SK-N-SH (cell line): ENCODE data around the gene SMIM10L2A. TPM values are rescaled to one million over a fixed set of nuclear protein-coding genes. Genes with fewer than 3 reads are reported as not detected.

Experiments used
- CTCF ChIA-PET: fragments of 300-600, 350-600 bp; formaldehyde crosslinking; extraction: SDS; loops from one replicate; lab custom pipeline; 2021; lab: Yijun Ruan, JAX
- POLR2A ChIA-PET: fragments of 350-600 bp; sonication (Branson Sonifier 250); formaldehyde crosslinking; extraction: SDS; loops from one replicate; lab custom pipeline; 2020; ENCODE audit warnings: antibody characterized with exemption, inconsistent platforms; lab: Yijun Ruan, JAX
- DNase-seq: peaks from one replicate; pipeline ENCODE4 v3.0.0; 2012
- H2AFZ ChIP-seq: fragments of 200-600 bp; sonication (generic); 2 replicates; pipeline ENCODE4 v1.8.1; 2016; ENCODE audit warnings: antibody characterized with exemption, mild to moderate bottlenecking, low read depth
- H3F3A ChIP-seq: fragments of 200-600 bp; sonication (generic); replicated peaks from 2 replicates; pipeline ENCODE3; 2016; ENCODE audit warnings: antibody characterized with exemption, mild to moderate bottlenecking; ENCODE audit not compliant: insufficient read depth
- H3K27ac ChIP-seq, 2 experiments: fragments of 200-500 bp in 1 of 2; fragments of 200-600 bp in 1 of 2; sonication (Bioruptor generic) in 1 of 2; sonication (generic), shearing (Covaris generic) in 1 of 2; 2 replicates each; pipeline versions ENCODE4 v1.5.1 to v1.6.1; 2014 to 2016; ENCODE audit warnings: low read depth in 2 of 2, inconsistent platforms in 1 of 2, low read length in 1 of 2, mild to moderate bottlenecking in 1 of 2, mixed read lengths in 1 of 2
- H3K27me3 ChIP-seq: fragments of 200-600 bp; sonication (generic), shearing (Covaris generic); 2 replicates; pipeline ENCODE4 v1.6.1; 2016; ENCODE audit warnings: mixed run types; ENCODE audit not compliant: insufficient read depth
- H3K36me3 ChIP-seq, 2 experiments: fragments of 200-500 bp in 1 of 2; fragments of 200-600 bp in 1 of 2; sonication (Bioruptor generic) in 1 of 2; sonication (generic) in 1 of 2; replicated peaks in 1 of 2; 2 replicates each; pipeline versions ENCODE3 to v1.5.1; 2014 to 2016; ENCODE audit warnings: low read length in 1 of 2, mild to moderate bottlenecking in 1 of 2; ENCODE audit not compliant: insufficient read depth in 2 of 2, control insufficient read depth in 1 of 2
- H3K4me1 ChIP-seq, 2 experiments: fragments of 200-500 bp in 1 of 2; fragments of 200-600 bp in 1 of 2; sonication (Bioruptor generic) in 1 of 2; sonication (generic), shearing (Covaris generic) in 1 of 2; 2 replicates each; pipeline versions ENCODE4 v1.5.1 to v1.6.1; 2014 to 2016; ENCODE audit warnings: low read depth in 1 of 2, low read length in 1 of 2, mixed run types in 1 of 2; ENCODE audit not compliant: insufficient read depth in 2 of 2, control insufficient read depth in 1 of 2
- H3K4me2 ChIP-seq: fragments of 200-600 bp; sonication (generic), shearing (Covaris generic); 2 replicates; pipeline ENCODE4 v1.6.1; 2017; ENCODE audit warnings: mixed run types
- H3K4me3 ChIP-seq, 2 experiments: fragments of 200-500 bp in 1 of 2; fragments of 200-600 bp in 1 of 2; sonication (Bioruptor generic) in 1 of 2; sonication (generic), shearing (Covaris generic) in 1 of 2; 2 replicates each; pipeline versions ENCODE4 v1.5.1 to v1.8.1; 2014 to 2016; ENCODE audit warnings: low read depth in 2 of 2, inconsistent platforms in 1 of 2, low read length in 1 of 2, mild to moderate bottlenecking in 1 of 2, mixed read lengths in 1 of 2, moderate library complexity in 1 of 2
- H3K79me2 ChIP-seq: fragments of 200-600 bp; sonication (generic); 2 replicates; pipeline ENCODE4 v1.8.1; 2017; ENCODE audit warnings: mild to moderate bottlenecking; ENCODE audit not compliant: insufficient read depth
- H3K9ac ChIP-seq: fragments of 200-600 bp; sonication (generic); 2 replicates; pipeline ENCODE4 v1.6.1; 2017; ENCODE audit warnings: mixed run types
- H3K9me2 ChIP-seq: fragments of 200-600 bp; sonication (generic); 2 replicates; pipeline ENCODE4 v1.6.1; 2017; ENCODE audit warnings: mixed run types
- H3K9me3 ChIP-seq: fragments of 200-600 bp; sonication (generic); 2 replicates; pipeline ENCODE4 v1.6.1; 2017; ENCODE audit warnings: mixed run types, mild to moderate bottlenecking, moderate library complexity
- H4K20me1 ChIP-seq: fragments of 200-600 bp; sonication (generic); 2 replicates; pipeline ENCODE4 v1.6.1; 2017; ENCODE audit warnings: mild to moderate bottlenecking, mixed run types; ENCODE audit not compliant: insufficient read depth
- ELF1 ChIP-seq: IDR thresholded peaks from 2 replicates; pipeline ENCODE4 v1.4.0; 2012
- FOXJ3 ChIP-seq: sonication (generic); formaldehyde crosslinking; IDR thresholded peaks from 2 replicates; pipeline ENCODE4 v1.5.1; 2020; ENCODE audit warnings: mild to moderate bottlenecking, missing genetic modification reagents
- GABPA ChIP-seq: IDR thresholded peaks from 2 replicates; pipeline ENCODE4 v1.4.0; 2012; ENCODE audit warnings: low read depth, mild to moderate bottlenecking
- GATA2 ChIP-seq: sonication (generic); formaldehyde crosslinking; IDR thresholded peaks from 2 replicates; pipeline ENCODE4 v1.5.0; 2020; ENCODE audit warnings: mild to moderate bottlenecking, missing genetic modification reagents
- JUND ChIP-seq: IDR thresholded peaks from 2 replicates; pipeline ENCODE4 v1.4.0; 2012
- NFIC ChIP-seq: IDR thresholded peaks from 2 replicates; pipeline ENCODE4 v1.4.0; 2012; ENCODE audit warnings: borderline replicate concordance
- POLR2AphosphoS5 ChIP-seq: IDR thresholded peaks from 2 replicates; pipeline ENCODE4 v1.6.1; 2012; ENCODE audit warnings: low read depth, low read length
- RFX5 ChIP-seq: IDR thresholded peaks from 2 replicates; pipeline ENCODE4 v1.6.1; 2012; ENCODE audit warnings: mild to moderate bottlenecking, improper control_type of control experiment, low read length
- RXRA ChIP-seq: IDR thresholded peaks from 2 replicates; pipeline ENCODE4 v1.4.0; 2012; ENCODE audit warnings: low read depth, mild to moderate bottlenecking, borderline replicate concordance
- SIN3A ChIP-seq: IDR thresholded peaks from 2 replicates; pipeline ENCODE4 v1.6.1; 2012; ENCODE audit warnings: low read depth, mild to moderate bottlenecking, low read length, moderate library complexity, borderline replicate concordance
- TCF12 ChIP-seq: IDR thresholded peaks from 2 replicates; pipeline ENCODE4 v1.4.0; 2012
- TEAD4 ChIP-seq: IDR thresholded peaks from 2 replicates; pipeline ENCODE4 v1.4.0; 2012; ENCODE audit warnings: mild to moderate bottlenecking, borderline replicate concordance; ENCODE audit not compliant: insufficient read depth
- USF2 ChIP-seq: fragments of 150-350 bp; IDR thresholded peaks from 2 replicates; pipeline ENCODE4 v1.6.1; 2017; ENCODE audit warnings: antibody characterized with exemption, low read length, low read depth, borderline replicate concordance
- WGBS: methylation state at CpG from one replicate; pipeline ENCODE4 v1.1.6; 2017; ENCODE audit warnings: low lambda C conversion rate; 5-methylcytosine and 5-hydroxymethylcytosine counted together
- polyA plus RNA-seq, 3 experiments: library from polyadenylated mRNA; depleted of rRNA; stranded (reverse); fragments of >200 nt; gene quantifications; 2 replicates each; pipeline ENCODE4 v1.2.3, GENCODE V29; 2012
- TF ChIP-seq, protein P1 (sequence below): IDR thresholded peaks from 2 replicates; pipeline ENCODE4; 2012
- TF ChIP-seq, protein P2 (sequence below): IDR thresholded peaks from 2 replicates; pipeline ENCODE4 v1.4.0; 2012; ENCODE audit warnings: low read depth
- TF ChIP-seq, protein P3 (sequence below): IDR thresholded peaks from 2 replicates; pipeline ENCODE4 v1.6.1; 2012; ENCODE audit warnings: mild to moderate bottlenecking, low read depth, low read length, moderate library complexity

Gene SMIM10L2A
- polyA plus RNA-seq, 1 of the 3 experiments (the other 2 are of a cell fraction) = 0.15 TPM

DNA sequence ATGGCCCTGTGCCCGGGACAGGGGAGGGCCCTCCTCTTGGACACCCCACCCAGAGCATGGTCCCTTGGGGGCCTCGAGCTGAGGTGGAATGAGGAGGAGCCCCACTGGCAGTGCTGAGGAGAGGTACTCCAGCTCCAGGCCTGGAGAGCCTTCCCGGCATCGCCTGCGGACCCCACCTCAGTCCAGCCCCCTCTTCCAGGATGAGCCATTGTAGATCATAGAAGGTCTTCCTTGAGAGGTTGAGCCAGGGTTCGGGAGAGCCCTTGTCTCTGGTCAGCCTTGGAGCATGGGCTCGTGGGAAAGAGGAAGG lies 16.9 kb downstream of the SMIM10L2A start:
- H3K4me1 ChIP-seq = no peaks in the 10 kb centered on the region
- H3K27ac ChIP-seq = no peak overlapping the region
- H3K9ac ChIP-seq = no peak overlapping the region
- WGBS = 10% methylated on average over 4 of the region's 7 CpGs
- TF ChIP-seq ELF1 (no peak), GABPA (no peak), SIN3A (no peak)
- TF ChIP-seq, protein P1, sequence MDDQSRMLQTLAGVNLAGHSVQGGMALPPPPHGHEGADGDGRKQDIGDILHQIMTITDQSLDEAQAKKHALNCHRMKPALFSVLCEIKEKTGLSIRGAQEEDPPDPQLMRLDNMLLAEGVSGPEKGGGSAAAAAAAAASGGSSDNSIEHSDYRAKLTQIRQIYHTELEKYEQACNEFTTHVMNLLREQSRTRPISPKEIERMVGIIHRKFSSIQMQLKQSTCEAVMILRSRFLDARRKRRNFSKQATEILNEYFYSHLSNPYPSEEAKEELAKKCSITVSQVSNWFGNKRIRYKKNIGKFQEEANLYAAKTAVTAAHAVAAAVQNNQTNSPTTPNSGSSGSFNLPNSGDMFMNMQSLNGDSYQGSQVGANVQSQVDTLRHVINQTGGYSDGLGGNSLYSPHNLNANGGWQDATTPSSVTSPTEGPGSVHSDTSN = no peak
- H2AFZ ChIP-seq = no peak overlapping the region
- ChIA-PET POLR2A (no interaction called here), CTCF (no interaction called here)
- no peaks in the 10 kb centered on the region for H4K20me1 ChIP-seq
- H3K79me2 ChIP-seq = no peaks in the 10 kb centered on the region
- H3K36me3 ChIP-seq = no peaks in the 10 kb centered on the region
- no peak overlapping the region for H3K4me2 ChIP-seq
- no peaks in the 10 kb centered on the region for H3F3A ChIP-seq
- 0 out of 2 replicates have a peak, but pooled peaks cover 6% of the 10 kb centered on the region for H3K27me3 ChIP-seq
- no peak for DNase-seq
- H3K9me3 ChIP-seq = no peaks in the 10 kb centered on the region
- no peaks in the 10 kb centered on the region for H3K9me2 ChIP-seq
- no peak overlapping the region for H3K4me3 ChIP-seq

DNA sequence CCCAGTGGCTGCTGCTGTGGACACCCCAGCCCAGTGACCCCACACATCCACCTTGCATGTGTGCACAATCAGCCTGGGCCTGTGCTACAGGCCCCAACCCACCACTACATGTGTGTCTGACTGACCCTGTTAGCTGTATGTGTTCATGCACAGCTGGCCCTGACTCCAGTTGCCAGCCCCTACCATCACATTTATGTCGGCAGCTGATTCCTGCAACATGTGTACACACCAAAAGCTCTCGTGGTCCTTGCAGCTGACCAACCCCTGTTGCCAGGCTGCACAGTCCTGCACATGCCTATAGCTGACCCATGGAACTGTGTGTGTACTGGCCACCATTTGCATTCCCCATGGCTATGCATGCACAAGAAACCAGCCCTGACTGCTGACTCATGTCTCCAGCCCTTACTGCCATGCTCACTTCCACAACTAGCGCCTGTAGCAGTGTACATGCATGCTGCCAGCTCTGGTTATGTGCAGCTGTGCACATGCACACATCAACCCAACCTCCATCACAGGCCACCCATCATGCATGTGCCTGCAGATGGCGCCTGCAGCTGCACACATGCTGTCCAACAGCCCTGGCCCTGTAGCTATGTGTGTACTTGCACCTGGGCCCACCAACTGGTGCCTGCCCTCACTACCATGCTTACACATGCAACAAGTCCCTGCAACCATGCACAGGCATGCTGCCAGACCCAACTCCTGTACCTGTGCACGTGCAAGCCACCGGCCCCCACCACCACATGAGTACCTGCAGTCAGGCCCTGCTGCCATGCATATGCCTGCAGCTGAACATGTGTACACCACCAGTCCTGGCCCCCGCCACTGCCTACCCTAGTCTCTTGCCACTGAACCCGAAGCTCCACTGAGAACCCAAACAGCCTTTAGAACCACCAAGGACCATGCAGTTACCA lies 28.1 kb downstream of the SMIM10L2A start:
- no peaks in the 10 kb centered on the region for H3K4me1 ChIP-seq
- no peak for DNase-seq
- no peak overlapping the region for H3K9ac ChIP-seq
- H3K4me2 ChIP-seq = no peak overlapping the region
- CTCF ChIA-PET = interaction anchor here (1.1 kb wide), 1 partner anchor 11 kb away, joined by 3 read pairs; no protein-coding TSS in a partner anchor
- no peaks in the 10 kb centered on the region for H3K9me2 ChIP-seq
- no peak overlapping the region for H3K27ac ChIP-seq
- no peaks in the 10 kb centered on the region for H3K9me3 ChIP-seq
- no peaks in the 10 kb centered on the region for H3F3A ChIP-seq
- H3K27me3 ChIP-seq = no peaks in the 10 kb centered on the region
- H3K4me3 ChIP-seq = no peak overlapping the region
- TF ChIP-seq RXRA = no peak
- no peak for TF ChIP-seq SIN3A
- TF ChIP-seq RFX5 = no peak
- TF ChIP-seq, protein P2, sequence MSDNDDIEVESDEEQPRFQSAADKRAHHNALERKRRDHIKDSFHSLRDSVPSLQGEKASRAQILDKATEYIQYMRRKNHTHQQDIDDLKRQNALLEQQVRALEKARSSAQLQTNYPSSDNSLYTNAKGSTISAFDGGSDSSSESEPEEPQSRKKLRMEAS = no peak
- no peak for TF ChIP-seq JUND
- TF ChIP-seq GABPA = no peak
- TF ChIP-seq TEAD4 = no peak
- H2AFZ ChIP-seq = no peak overlapping the region
- WGBS = 4% methylated on average over 4 of the region's 8 CpGs
- no peaks in the 10 kb centered on the region for H4K20me1 ChIP-seq
- POLR2A ChIA-PET = no interaction called here
- no peaks in the 10 kb centered on the region for H3K36me3 ChIP-seq
- H3K79me2 ChIP-seq = no peaks in the 10 kb centered on the region

GRCh38 chrX:135453381-135453780 lies 31.6 kb downstream of the SMIM10L2A start:
- no peaks in the 10 kb centered on the region for H3F3A ChIP-seq
- no peak overlapping the region for H3K4me3 ChIP-seq
- H3K9me3 ChIP-seq = peaks cover 12% of the 10 kb centered on the region; the same call in 1 of the 2 replicates
- no peaks in the 10 kb centered on the region for H3K36me3 ChIP-seq
- no peaks in the 10 kb centered on the region for H3K9me2 ChIP-seq
- no peak overlapping the region for H3K9ac ChIP-seq
- H3K4me1 ChIP-seq = no peaks in the 10 kb centered on the region
- no peak overlapping the region for H3K27ac ChIP-seq
- 15% methylated on average over 3 of the region's 3 CpGs for WGBS
- H4K20me1 ChIP-seq = no peaks in the 10 kb centered on the region
- ChIA-PET CTCF (interaction anchor here (1.0 kb wide), 1 partner anchor 27 kb away, joined by 4 read pairs; no protein-coding TSS in a partner anchor), POLR2A (no interaction called here)
- no peaks in the 10 kb centered on the region for H3K27me3 ChIP-seq
- no peak overlapping the region for H3K4me2 ChIP-seq
- no peaks in the 10 kb centered on the region for H3K79me2 ChIP-seq
- DNase-seq = no peak
- H2AFZ ChIP-seq = no peak overlapping the region
- no peak for TF ChIP-seq TCF12
- no peak for TF ChIP-seq FOXJ3 (CRISPR knock-in tag)
- no peak for TF ChIP-seq POLR2AphosphoS5
- no peak for TF ChIP-seq GATA2 (CRISPR knock-in tag)
- TF ChIP-seq NFIC = no peak
- TF ChIP-seq, protein P3, sequence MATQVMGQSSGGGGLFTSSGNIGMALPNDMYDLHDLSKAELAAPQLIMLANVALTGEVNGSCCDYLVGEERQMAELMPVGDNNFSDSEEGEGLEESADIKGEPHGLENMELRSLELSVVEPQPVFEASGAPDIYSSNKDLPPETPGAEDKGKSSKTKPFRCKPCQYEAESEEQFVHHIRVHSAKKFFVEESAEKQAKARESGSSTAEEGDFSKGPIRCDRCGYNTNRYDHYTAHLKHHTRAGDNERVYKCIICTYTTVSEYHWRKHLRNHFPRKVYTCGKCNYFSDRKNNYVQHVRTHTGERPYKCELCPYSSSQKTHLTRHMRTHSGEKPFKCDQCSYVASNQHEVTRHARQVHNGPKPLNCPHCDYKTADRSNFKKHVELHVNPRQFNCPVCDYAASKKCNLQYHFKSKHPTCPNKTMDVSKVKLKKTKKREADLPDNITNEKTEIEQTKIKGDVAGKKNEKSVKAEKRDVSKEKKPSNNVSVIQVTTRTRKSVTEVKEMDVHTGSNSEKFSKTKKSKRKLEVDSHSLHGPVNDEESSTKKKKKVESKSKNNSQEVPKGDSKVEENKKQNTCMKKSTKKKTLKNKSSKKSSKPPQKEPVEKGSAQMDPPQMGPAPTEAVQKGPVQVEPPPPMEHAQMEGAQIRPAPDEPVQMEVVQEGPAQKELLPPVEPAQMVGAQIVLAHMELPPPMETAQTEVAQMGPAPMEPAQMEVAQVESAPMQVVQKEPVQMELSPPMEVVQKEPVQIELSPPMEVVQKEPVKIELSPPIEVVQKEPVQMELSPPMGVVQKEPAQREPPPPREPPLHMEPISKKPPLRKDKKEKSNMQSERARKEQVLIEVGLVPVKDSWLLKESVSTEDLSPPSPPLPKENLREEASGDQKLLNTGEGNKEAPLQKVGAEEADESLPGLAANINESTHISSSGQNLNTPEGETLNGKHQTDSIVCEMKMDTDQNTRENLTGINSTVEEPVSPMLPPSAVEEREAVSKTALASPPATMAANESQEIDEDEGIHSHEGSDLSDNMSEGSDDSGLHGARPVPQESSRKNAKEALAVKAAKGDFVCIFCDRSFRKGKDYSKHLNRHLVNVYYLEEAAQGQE = no peak
- no peak for TF ChIP-seq USF2
